Smooth muscle cell (in vitro differentiated cells): Measurements from ENCODE around the gene REEP6. TPM values are rescaled to one million over a fixed set of nuclear protein-coding genes. Genes with fewer than 3 reads are reported as not detected.
A peak's percentile ranks its signal among the peaks of the same experiment; 100 is the strongest.
"Not testable (repeated sequence)": the region's sequence is repeated elsewhere in the genome, so short reads cannot be mapped to it uniquely, and the experiment has no call there.

Source experiments
- DNase-seq: peaks from one replicate; lab custom pipeline; 2025; ENCODE audit not compliant: unreplicated experiment; lab: John Stamatoyannopoulos, UW
- H2AFZ ChIP-seq: fragments of 200-600 bp; sonication (generic); 2 replicates; pipeline ENCODE4 v1.6.0; 2016; ENCODE audit warnings: antibody characterized with exemption, low read depth, mild to moderate bottlenecking
- H3F3A ChIP-seq: fragments of 200-600 bp; sonication (generic); 2 replicates; pipeline ENCODE4 v1.6.0; 2017; ENCODE audit warnings: antibody characterized with exemption, low read depth
- H3K27ac ChIP-seq: fragments of 200-600 bp; sonication (generic); 2 replicates; pipeline ENCODE4 v1.5.1; 2016; ENCODE audit warnings: low read depth, mild to moderate bottlenecking
- H3K27me3 ChIP-seq: fragments of 200-600 bp; sonication (generic); 2 replicates; pipeline ENCODE4 v1.6.1; 2016; ENCODE audit warnings: low read depth, mild to moderate bottlenecking
- H3K36me3 ChIP-seq: fragments of 200-600 bp; sonication (generic); 2 replicates; pipeline ENCODE4 v1.5.1; 2016; ENCODE audit warnings: low read depth
- H3K4me1 ChIP-seq: fragments of 200-600 bp; sonication (generic); 2 replicates; pipeline ENCODE4 v1.5.1; 2016; ENCODE audit warnings: low read depth
- H3K4me2 ChIP-seq: fragments of 200-600 bp; sonication (generic); 2 replicates; pipeline ENCODE4 v1.6.0; 2016; ENCODE audit warnings: mild to moderate bottlenecking
- H3K4me3 ChIP-seq: fragments of 200-600 bp; sonication (generic); 2 replicates; pipeline ENCODE4 v1.5.1; 2016; ENCODE audit warnings: mild to moderate bottlenecking
- H3K79me2 ChIP-seq: fragments of 200-600 bp; sonication (generic); 2 replicates; pipeline ENCODE4 v1.6.0; 2016; ENCODE audit warnings: low read depth, mild to moderate bottlenecking
- H3K9ac ChIP-seq: fragments of 200-600 bp; sonication (generic); 2 replicates; pipeline ENCODE4 v1.6.0; 2016; ENCODE audit warnings: low read depth
- H3K9me3 ChIP-seq: fragments of 200-600 bp; sonication (generic); replicated peaks from 2 replicates; pipeline ENCODE4 v1.5.1; 2016; ENCODE audit warnings: low read depth
- H4K20me1 ChIP-seq: fragments of 200-600 bp; sonication (generic); 2 replicates; pipeline ENCODE4 v1.6.0; 2016; ENCODE audit warnings: low read depth
- whole genome bisulfite sequencing: methylation state at CpG from one replicate; pipeline ENCODE4 v1.1.7; 2016; ENCODE audit warnings: low lambda C conversion rate; 5-methylcytosine and 5-hydroxymethylcytosine counted together
- polyA plus RNA-seq: library from polyadenylated mRNA; unstranded; fragments of >200 nt; fragmentation: Nextera tagmentation; extraction: Ambion mirVana; gene quantifications from 2 replicates; pipeline ENCODE4 v1.2.1, GENCODE V29; 2016
- total RNA-seq: library from RNA; depleted of rRNA; stranded (reverse); fragments of >200 nt; gene quantifications from 2 replicates; pipeline ENCODE4 v1.2.3, GENCODE V29; 2014
- TF ChIP-seq, protein P1 (sequence below): fragments of 200-600 bp; sonication (generic); IDR thresholded peaks from 2 replicates; pipeline ENCODE4 v1.5.1; 2017; ENCODE audit warnings: borderline replicate concordance, mild to moderate bottlenecking, antibody characterized with exemption; ENCODE audit not compliant: insufficient read depth, poor library complexity, severe bottlenecking

The REEP6 gene
- total and polyA plus RNA-seq, 2 experiments from 2014 or later, result 7.0 to 15.1 TPM

GRCh38 chr19:1475751-1476437 lies 15.1 kb upstream of the REEP6 start:
- Histone ChIP-seq H3K27me3 (peaks cover 30% of the 10 kb centered on the region), H3F3A (no peaks in the 10 kb centered on the region), H3K36me3 (no peaks in the 10 kb centered on the region), H3K27ac (no peak overlapping the region), H3K79me2 (peaks cover 19% of the 10 kb centered on the region), H3K4me1 (peaks cover 4% of the 10 kb centered on the region), H4K20me1 (peaks cover 77% of the 10 kb centered on the region), H3K9me3 (no peaks in the 10 kb centered on the region), H3K4me2 (no peak overlapping the region), H3K4me3 (no peak overlapping the region), H2AFZ (no peak overlapping the region), H3K9ac (no peak overlapping the region)
- TF ChIP-seq, protein P1, sequence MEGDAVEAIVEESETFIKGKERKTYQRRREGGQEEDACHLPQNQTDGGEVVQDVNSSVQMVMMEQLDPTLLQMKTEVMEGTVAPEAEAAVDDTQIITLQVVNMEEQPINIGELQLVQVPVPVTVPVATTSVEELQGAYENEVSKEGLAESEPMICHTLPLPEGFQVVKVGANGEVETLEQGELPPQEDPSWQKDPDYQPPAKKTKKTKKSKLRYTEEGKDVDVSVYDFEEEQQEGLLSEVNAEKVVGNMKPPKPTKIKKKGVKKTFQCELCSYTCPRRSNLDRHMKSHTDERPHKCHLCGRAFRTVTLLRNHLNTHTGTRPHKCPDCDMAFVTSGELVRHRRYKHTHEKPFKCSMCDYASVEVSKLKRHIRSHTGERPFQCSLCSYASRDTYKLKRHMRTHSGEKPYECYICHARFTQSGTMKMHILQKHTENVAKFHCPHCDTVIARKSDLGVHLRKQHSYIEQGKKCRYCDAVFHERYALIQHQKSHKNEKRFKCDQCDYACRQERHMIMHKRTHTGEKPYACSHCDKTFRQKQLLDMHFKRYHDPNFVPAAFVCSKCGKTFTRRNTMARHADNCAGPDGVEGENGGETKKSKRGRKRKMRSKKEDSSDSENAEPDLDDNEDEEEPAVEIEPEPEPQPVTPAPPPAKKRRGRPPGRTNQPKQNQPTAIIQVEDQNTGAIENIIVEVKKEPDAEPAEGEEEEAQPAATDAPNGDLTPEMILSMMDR, result no peak
- 96% methylated on average over 28 of the region's 31 CpGs for WGBS
- DNase-seq, result no peak

DNA sequence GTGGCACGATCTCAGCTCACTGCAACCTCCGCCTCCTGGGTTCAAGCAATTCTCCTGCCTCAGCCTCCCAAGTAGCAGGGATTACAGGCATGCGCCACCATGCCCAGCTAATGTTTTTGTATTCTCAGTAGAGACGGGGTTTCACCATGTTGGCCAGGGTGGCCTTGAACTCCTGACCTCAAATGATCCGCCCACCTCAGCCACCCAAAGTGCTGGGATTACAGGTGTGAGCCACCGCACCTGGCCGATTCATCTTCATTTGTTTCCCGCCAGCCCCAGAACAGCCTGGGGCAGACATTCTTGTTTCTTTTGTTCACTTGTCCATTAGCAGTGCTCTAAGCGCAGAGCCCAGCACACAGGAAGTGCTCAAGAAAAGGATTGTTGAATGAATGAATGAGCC lies 13.9 kb upstream of the REEP6 start:
- not testable (repeated sequence) for DNase-seq, H3K4me3 ChIP-seq, H3K4me2 ChIP-seq, H3K9me3 ChIP-seq, H3K4me1 ChIP-seq, H3K27ac ChIP-seq, H2AFZ ChIP-seq, H3F3A ChIP-seq, H3K36me3 ChIP-seq, H3K9ac ChIP-seq
- WGBS, result 95% methylated on average over 9 of the region's 9 CpGs
- Histone ChIP-seq H3K79me2 (peaks cover 19% of the 10 kb centered on the region), H4K20me1 (peaks cover 66% of the 10 kb centered on the region), H3K27me3 (peaks cover 19% of the 10 kb centered on the region)

DNA sequence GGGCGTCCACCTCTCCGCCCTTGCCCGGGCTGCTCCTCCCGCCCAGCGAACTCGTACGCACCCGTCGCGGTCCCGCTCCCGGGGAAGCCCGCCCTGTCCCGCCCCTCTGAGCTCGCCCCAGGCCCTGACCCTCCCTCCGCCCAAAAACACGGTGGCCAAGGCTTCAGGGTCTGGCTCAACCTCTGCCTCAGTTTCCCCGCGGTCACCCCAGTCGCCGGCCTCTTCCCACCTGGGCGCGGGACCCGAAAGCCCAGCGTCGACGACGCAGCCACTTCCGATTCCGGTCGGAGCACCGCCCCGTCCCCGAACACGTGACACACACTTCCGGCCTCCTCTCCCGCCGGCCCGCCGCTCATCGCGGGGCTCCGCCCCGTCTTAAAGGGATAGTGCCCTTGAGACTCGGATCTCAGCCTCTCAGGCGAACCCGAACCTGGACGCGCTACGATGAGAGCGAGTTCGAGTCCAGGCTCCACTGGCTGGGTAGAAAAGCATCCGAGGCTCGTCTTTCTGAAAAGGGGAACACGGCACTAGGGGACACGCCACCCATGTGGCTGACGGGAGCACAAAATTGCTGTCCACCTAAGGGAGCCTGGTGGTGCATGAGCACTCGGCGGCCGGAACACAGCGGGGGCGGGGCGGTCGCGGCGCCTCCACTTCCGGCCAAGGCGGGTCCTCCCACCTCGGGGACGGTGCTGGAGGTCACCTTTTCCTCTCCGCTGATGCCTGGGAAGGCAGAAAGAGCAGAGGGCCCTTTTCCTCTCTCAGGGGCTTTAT lies 11.9 kb upstream of the REEP6 start, which contains the start of gene C19orf25:
C19orf25 (minus strand) TSS at position 282 of the 774 bp plus-strand sequence. CDS start 312 bp downstream, outside the sequence.
- 2% methylated on average over 57 of the region's 71 CpGs for WGBS

More for the DNA sequence above, 11.9 kb upstream of the REEP6 start, which contains the start of gene C19orf25:
- peak within 1 kb of the TSS; percentile 61 for H3K9ac ChIP-seq
- H3F3A ChIP-seq, result no peaks in the 10 kb centered on the region
- peaks cover 19% of the 10 kb centered on the region for H3K79me2 ChIP-seq
- no peaks in the 10 kb centered on the region for H3K36me3 ChIP-seq
- H3K27me3 ChIP-seq, result no peaks in the 10 kb centered on the region
- DNase-seq, result peak; percentile 55
- no peaks in the 10 kb centered on the region for H3K4me1 ChIP-seq
- TF ChIP-seq, protein P1, result no peak
- no peaks in the 10 kb centered on the region for H3K9me3 ChIP-seq
- H2AFZ ChIP-seq, result peak within 1 kb of the TSS; percentile 98
- H4K20me1 ChIP-seq, result peaks cover 45% of the 10 kb centered on the region
- H3K4me3 ChIP-seq, result peak within 1 kb of the TSS; percentile 81
- H3K27ac ChIP-seq, result peak within 1 kb of the TSS; percentile 11
- peak within 1 kb of the TSS; percentile 98 for H3K4me2 ChIP-seq
